ENCODE results near the gene TBC1D5.

DNA sequence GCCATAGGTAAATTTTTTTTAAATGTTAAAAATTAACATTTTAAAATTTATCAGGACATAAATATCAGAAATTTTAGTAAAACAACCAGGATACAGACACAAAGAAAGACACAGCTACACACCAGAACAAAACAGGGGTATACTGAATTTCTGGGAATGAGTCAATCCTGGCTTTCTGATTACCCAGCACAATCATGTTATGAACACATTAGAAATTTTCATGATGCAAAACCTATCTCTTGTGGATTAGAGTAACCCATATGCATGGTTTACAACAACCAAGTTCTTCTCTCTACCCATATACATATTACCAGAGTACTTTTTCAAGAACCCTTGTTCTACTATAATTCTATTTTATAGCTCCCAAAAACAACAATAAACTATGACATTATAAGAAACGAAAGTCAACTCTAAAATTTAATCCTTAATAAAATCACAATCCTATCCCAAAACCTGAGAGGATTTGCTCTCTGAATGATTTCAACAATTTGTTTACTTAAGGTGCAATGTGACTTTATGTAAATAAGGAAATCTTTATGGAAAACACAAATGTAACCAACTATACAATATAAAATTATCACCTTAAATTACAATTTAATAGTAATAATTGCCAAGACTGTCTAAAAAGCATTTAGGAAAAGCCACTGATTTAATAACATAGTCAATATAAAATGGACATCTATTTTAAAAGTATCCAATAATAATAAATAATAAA is 184.5 kb downstream of the TBC1D5 start:
- TF ChIP-seq POLR2A (IDR thresholded peaks at IDR 0.05; ENCODE audit: low read length) (no peak), GATA1 (IDR thresholded peaks at IDR 0.05; ENCODE audit: low read depth, low read length) (no peak)
